K562 (cell line): ENCODE measurements around the gene TM4SF5. TPM values are rescaled to one million over a fixed set of nuclear protein-coding genes. Genes with fewer than 3 reads are reported as not detected.

Source experiments
- ATAC-seq: fragments of 200-7000 bp; cut with Tn5 transposase; 3 replicates; pipeline ENCODE4 v1.9.1; 2020; ENCODE audit warnings: moderate library complexity
- BruUV-seq: library from RNA; stranded (reverse); fragments of 400-500 nt; replicated peaks from 2 replicates; lab custom pipeline; 2021; lab: Mats Ljungman, UMichigan
- CTCF ChIA-PET: fragments of 300-600 bp; formaldehyde crosslinking; extraction: SDS; loops from one replicate; lab custom pipeline; 2021; ENCODE audit warnings: low intra/inter-chr PET ratio; lab: Yijun Ruan, JAX
- POLR2A ChIA-PET: fragments of 300-600, 350-650 bp; sonication (Branson Sonifier 250); formaldehyde crosslinking; extraction: SDS; loops from one replicate; lab custom pipeline; 2021; ENCODE audit warnings: antibody characterized with exemption, inconsistent platforms; lab: Yijun Ruan, JAX
- DNase-seq, 4 experiments: peaks; one replicate each; pipeline versions ENCODE4 v3.0.0 to v3.0.0-alpha.2; 2011 to 2018; ENCODE audit warnings: low spot score in 3 of 4, mixed read lengths in 3 of 4; ENCODE audit errors: extremely low read depth in 1 of 4
- FAIRE-seq: peaks from 2 replicates; lab custom pipeline; 2011; peaks lifted over from hg19 to GRCh38; lab: Jason Lieb, UNC
- H2AFZ ChIP-seq: 2 replicates; pipeline ENCODE4 v1.6.0; 2011; ENCODE audit warnings: low read depth, low read length, control low read depth, inconsistent platforms
- H3K27ac ChIP-seq: fragments of 200-600 bp; 3 replicates; pipeline ENCODE4 v1.8.0; 2011; ENCODE audit warnings: low read depth, mild to moderate bottlenecking, control low read depth, inconsistent platforms, low read length, moderate library complexity, mixed read lengths; ENCODE audit errors: extremely low read depth
- H3K27me3 ChIP-seq, 2 experiments: fragments of 300-600 bp in 1 of 2; 2 replicates in 1 of 2; 3 replicates in 1 of 2; pipeline versions ENCODE4 v1.6.0 to v1.8.0; 2011; ENCODE audit warnings: inconsistent platforms in 2 of 2, low read length in 2 of 2, mild to moderate bottlenecking in 1 of 2, mixed read lengths in 1 of 2, moderate library complexity in 1 of 2; ENCODE audit not compliant: control insufficient read depth in 2 of 2, insufficient read depth in 2 of 2
- H3K36me3 ChIP-seq: fragments of 300-600 bp; 3 replicates; pipeline ENCODE4 v1.8.0; 2011; ENCODE audit warnings: mild to moderate bottlenecking, low read length, inconsistent platforms; ENCODE audit not compliant: control insufficient read depth, insufficient read depth
- H3K4me1 ChIP-seq, 2 experiments: fragments of 200-600 bp in 1 of 2; replicated peaks in 1 of 2; 2 replicates in 1 of 2; 3 replicates in 1 of 2; pipeline versions ENCODE4 v1.5.1 to v1.8.0; 2011; ENCODE audit warnings: inconsistent platforms in 2 of 2, low read length in 2 of 2, mild to moderate bottlenecking in 1 of 2, mixed read lengths in 1 of 2, moderate library complexity in 1 of 2; ENCODE audit not compliant: control insufficient read depth in 2 of 2, insufficient read depth in 2 of 2
- H3K4me2 ChIP-seq: 2 replicates; pipeline ENCODE4 v1.6.1; 2011; ENCODE audit warnings: low read length, control low read depth, inconsistent platforms, mixed read lengths; ENCODE audit not compliant: insufficient read depth
- H3K4me3 ChIP-seq: fragments of 200-600 bp; sonication (generic), shearing (Covaris generic); 2 replicates; pipeline ENCODE4 v1.5.1; 2016; ENCODE audit warnings: control low read depth, inconsistent platforms
- H3K79me2 ChIP-seq: fragments of 200-600 bp; 3 replicates; pipeline ENCODE4 v1.8.0; 2011; ENCODE audit warnings: low read length, inconsistent platforms; ENCODE audit not compliant: control insufficient read depth, insufficient read depth
- H3K9ac ChIP-seq, 2 experiments: 2 replicates each; pipeline versions ENCODE4 v1.6.0 to v1.6.1; 2011; ENCODE audit warnings: low read depth in 2 of 2, low read length in 2 of 2, control low read depth in 1 of 2, inconsistent platforms in 1 of 2, mild to moderate bottlenecking in 1 of 2, mixed read lengths in 1 of 2; ENCODE audit not compliant: insufficient read depth in 1 of 2
- H3K9me1 ChIP-seq: one replicate; pipeline ENCODE4 v1.6.0; 2011; ENCODE audit warnings: inconsistent platforms, mild to moderate bottlenecking, low read length, moderate library complexity; ENCODE audit not compliant: control insufficient read depth, insufficient read depth
- H3K9me3 ChIP-seq: replicated peaks from 2 replicates; pipeline ENCODE4 v1.5.1; 2011; ENCODE audit warnings: low read depth, low read length, inconsistent platforms; ENCODE audit not compliant: control insufficient read depth, insufficient read depth
- H4K20me1 ChIP-seq: replicated peaks from 2 replicates; pipeline ENCODE4 v1.6.1; 2011; ENCODE audit warnings: low read length, inconsistent platforms, mixed read lengths; ENCODE audit not compliant: control insufficient read depth, insufficient read depth
- DIDO1 ChIP-seq: fragments of 450-650 bp; IDR thresholded peaks from 2 replicates; pipeline ENCODE4 v1.6.1; 2016; ENCODE audit warnings: low read depth, missing biosample characterization, missing genetic modification characterization
- HOMEZ ChIP-seq: fragments of 250-450 bp; sonication (Bioruptor Pico); IDR thresholded peaks from 2 replicates; pipeline ENCODE4 v1.4.0; 2020; ENCODE audit warnings: mild to moderate bottlenecking, moderate library complexity
- KAT8 ChIP-seq: fragments of 450-650 bp; IDR thresholded peaks from 2 replicates; pipeline ENCODE4 v1.6.1; 2016; ENCODE audit warnings: low read depth, mild to moderate bottlenecking
- MCM5 ChIP-seq: fragments of 450-650 bp; IDR thresholded peaks from 2 replicates; pipeline ENCODE4 v1.6.1; 2016; ENCODE audit warnings: low read depth
- MTA2 ChIP-seq: fragments of 450-650 bp; IDR thresholded peaks from 2 replicates; pipeline ENCODE4 v1.6.1; 2016; ENCODE audit warnings: low read depth
- POLR2G ChIP-seq: fragments of 200-400 bp; formaldehyde crosslinking; IDR thresholded peaks from 2 replicates; pipeline ENCODE4 v1.6.1; 2017; ENCODE audit warnings: low read depth, mild to moderate bottlenecking, antibody characterized with exemption, low read length, moderate library complexity
- RREB1 ChIP-seq: fragments of 250-450 bp; sonication (Bioruptor Pico); IDR thresholded peaks from 2 replicates; pipeline ENCODE4 v1.4.0; 2020
- SOX6 ChIP-seq: fragments of 450-650 bp; IDR thresholded peaks from 2 replicates; pipeline ENCODE4 v1.6.1; 2014; ENCODE audit warnings: mild to moderate bottlenecking
- ZKSCAN1 ChIP-seq: fragments of 150-350 bp; IDR thresholded peaks from 2 replicates; pipeline ENCODE4 v1.6.1; 2016; ENCODE audit warnings: low read depth, low read length
- ZNF217 ChIP-seq: sonication (generic); formaldehyde crosslinking; IDR thresholded peaks from 2 replicates; pipeline ENCODE4 v1.8.0; 2022; ENCODE audit warnings: mild to moderate bottlenecking, missing genetic modification reagents
- ZNF316 ChIP-seq: fragments of 450-650 bp; IDR thresholded peaks from 2 replicates; pipeline ENCODE4 v1.6.1; 2016
- WGBS: fragments of 100-300 bp; shearing (Covaris generic); methylation state at CpG from one replicate; pipeline ENCODE4 v1.1.6; 2016; ENCODE audit warnings: low coverage, mixed read lengths; ENCODE audit not compliant: insufficient coverage; ENCODE audit errors: missing lambda C conversion rate; 5-methylcytosine and 5-hydroxymethylcytosine counted together
- in situ Hi-C: fragments of 300-500 bp; cut with MboI; formaldehyde crosslinking; loops from 4 replicates; pipeline ENCODE4 v1.15.0; 2018; ENCODE audit warnings: inconsistent platforms, mixed read lengths
- intact Hi-C: fragments of 100-400 bp; cut with micrococcal nuclease; formaldehyde crosslinking; loops from 2 replicates; pipeline ENCODE4 v1.14.2; 2022
- polyA plus RNA-seq, 8 experiments: library from polyadenylated mRNA; depleted of rRNA in 4 of 8; stranded (reverse) in 5 of 8; unstranded in 3 of 8; fragments of >200 nt; fragmentation: Nextera tagmentation in 2 of 8; fragmentation: Illumina TruSeq in 1 of 8; extraction: Ambion mirVana in 2 of 8; extraction: Trizol in 1 of 8; gene quantifications; 2 replicates each; pipeline versions ENCODE4 v1.2.1 to v1.2.3, GENCODE V29; 2011 to 2014; ENCODE audit warnings: inconsistent platforms in 1 of 8, missing spikeins in 1 of 8
- total RNA-seq, 7 experiments: library from RNA; depleted of rRNA in 6 of 7; stranded (reverse); fragments of >200 nt in 6 of 7; fragmentation: Illumina TruSeq in 2 of 7; extraction: Trizol in 2 of 7; gene quantifications; 2 replicates each; pipeline versions ENCODE4 v1.2.1 to v1.2.3, GENCODE V29; 2011 to 2021; ENCODE audit warnings: low replicate concordance in 1 of 7

The TM4SF5 gene
- total and polyA plus RNA-seq, 9 of the 15 experiments (the other 6 are each of a cell fraction or from before 2014, with no cell fraction given), result not detected

- POLR2A ChIA-PET, result interaction anchor here (0.7 to 1.0 kb wide), 2 partner anchors 10 to 75 kb away, joined by 3 to 4 read pairs; no protein-coding TSS in a partner anchor
- Histone ChIP-seq H3K4me3 (no peak overlapping the region), H3K9me3 (no peaks in the 10 kb centered on the region), H3K4me1 (peaks cover 0 to 31% of the 10 kb centered on the region in 2 experiments; a peak in 2 of 5 replicates), H3K36me3 (no peaks in the 10 kb centered on the region), H3K27ac (no peak overlapping the region), H2AFZ (no peak overlapping the region), H3K9ac (peak overlapping the region in 1 of 2 experiments; percentile 93; a peak in 1 of 4 replicates), H3K27me3 (peaks cover 3 to 11% of the 10 kb centered on the region in 2 experiments; a peak in 3 of 5 replicates), H3K4me2 (no peak overlapping the region; the same call in 1 of the 2 replicates), H4K20me1 (no peaks in the 10 kb centered on the region), H3K79me2 (peaks cover 6% of the 10 kb centered on the region; the same call in 2 of the 3 replicates), H3K9me1 (no peaks in the 10 kb centered on the region)
- in situ Hi-C loops, result no loop called here
- TF ChIP-seq RREB1 (CRISPR knock-in tag), result no peak
- no peak for TF ChIP-seq MTA2
- TF ChIP-seq POLR2G, result no peak
- TF ChIP-seq SOX6, result no peak
- no peak for TF ChIP-seq DIDO1 (tag)
- no peak for TF ChIP-seq ZNF316
- TF ChIP-seq MCM5, result no peak
- TF ChIP-seq HOMEZ (CRISPR knock-in tag), result no peak
- no peak for TF ChIP-seq ZNF217 (CRISPR knock-in tag)
- no peak for TF ChIP-seq ZKSCAN1
- TF ChIP-seq KAT8, result no peak
- ATAC-seq, result no peak
- WGBS, result 76% methylated on average over 10 of the region's 14 CpGs
- no TSS peak for BruUV-seq
- FAIRE-seq, result no peak
- DNase-seq, result no peak
- CTCF ChIA-PET, result interaction anchor here (0.6 to 2.9 kb wide), 2 partner anchors 78 to 377 kb away, joined by 6 to 13 read pairs; partner anchors contain the start of gene ARRB2
- intact Hi-C loops, result no loop called here
Observed at GRCh38 chr17:4788159-4788806, 16.6 kb downstream of the TM4SF5 start.
